Superior temporal gyrus (tissue), 1 donor: Measurements from ENCODE around the gene LGALS4.
"Not testable (repeated sequence)": the region's sequence is repeated elsewhere in the genome, so short reads cannot be mapped to it uniquely, and the experiment has no call there.

ENCODE experiments used
- DNase-seq: peaks from one replicate; pipeline ENCODE4 v3.0.0-alpha.2; 2016; ENCODE audit errors: extremely low spot score

The LGALS4 gene

GRCh38 chr19:38770228-38770948, 42.4 kb downstream of the LGALS4 start:
- not testable (repeated sequence) for DNase-seq

GRCh38 chr19:38769635-38770211, 43.0 kb downstream of the LGALS4 start:
- DNase-seq = peak; percentile 16

- no peak for DNase-seq
Observed at GRCh38 chr19:38766276-38767047, 46.3 kb downstream of the LGALS4 start.

- no peak for DNase-seq
Observed at GRCh38 chr19:38765214-38765613, 47.5 kb downstream of the LGALS4 start.

- no peak for DNase-seq
Observed at GRCh38 chr19:38763795-38764220, 48.9 kb downstream of the LGALS4 start.

GRCh38 chr19:38761884-38762389, 50.8 kb downstream of the LGALS4 start:
- DNase-seq = not testable (repeated sequence)

- not testable (repeated sequence) for DNase-seq
Observed at GRCh38 chr19:38760805-38761517, 51.8 kb downstream of the LGALS4 start.

GRCh38 chr19:38759590-38760003, 53.1 kb downstream of the LGALS4 start:
- DNase-seq = no peak

- DNase-seq = not testable (repeated sequence)
Observed at GRCh38 chr19:38754196-38754595, 58.5 kb downstream of the LGALS4 start.

GRCh38 chr19:38753783-38754182, 59.0 kb downstream of the LGALS4 start:
- DNase-seq = not testable (repeated sequence)
